ENCODE data around the gene LIPH.

GRCh38 chr3:185540695-185541094 is 11.7 kb downstream of the LIPH start:
- TF ChIP-seq, protein P1, sequence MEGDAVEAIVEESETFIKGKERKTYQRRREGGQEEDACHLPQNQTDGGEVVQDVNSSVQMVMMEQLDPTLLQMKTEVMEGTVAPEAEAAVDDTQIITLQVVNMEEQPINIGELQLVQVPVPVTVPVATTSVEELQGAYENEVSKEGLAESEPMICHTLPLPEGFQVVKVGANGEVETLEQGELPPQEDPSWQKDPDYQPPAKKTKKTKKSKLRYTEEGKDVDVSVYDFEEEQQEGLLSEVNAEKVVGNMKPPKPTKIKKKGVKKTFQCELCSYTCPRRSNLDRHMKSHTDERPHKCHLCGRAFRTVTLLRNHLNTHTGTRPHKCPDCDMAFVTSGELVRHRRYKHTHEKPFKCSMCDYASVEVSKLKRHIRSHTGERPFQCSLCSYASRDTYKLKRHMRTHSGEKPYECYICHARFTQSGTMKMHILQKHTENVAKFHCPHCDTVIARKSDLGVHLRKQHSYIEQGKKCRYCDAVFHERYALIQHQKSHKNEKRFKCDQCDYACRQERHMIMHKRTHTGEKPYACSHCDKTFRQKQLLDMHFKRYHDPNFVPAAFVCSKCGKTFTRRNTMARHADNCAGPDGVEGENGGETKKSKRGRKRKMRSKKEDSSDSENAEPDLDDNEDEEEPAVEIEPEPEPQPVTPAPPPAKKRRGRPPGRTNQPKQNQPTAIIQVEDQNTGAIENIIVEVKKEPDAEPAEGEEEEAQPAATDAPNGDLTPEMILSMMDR (IDR thresholded peaks at IDR 0.05): no peak
- TF ChIP-seq EZH2 (IDR thresholded peaks at IDR 0.05): no peak
- TF ChIP-seq EZH2phosphoT487 (IDR thresholded peaks at IDR 0.05): no peak
